GM12878 (cell line): ENCODE measurements around the gene KHDRBS2. TPM values are rescaled to one million over a fixed set of nuclear protein-coding genes. Genes with fewer than 3 reads are reported as not detected.

Experiments used
- ATAC-seq: fragments of 200-7000 bp; cut with Tn5 transposase; 3 replicates; pipeline ENCODE4 v1.9.1; 2020; ENCODE audit warnings: mild to moderate bottlenecking, moderate library complexity
- BruUV-seq: library from RNA; stranded (reverse); fragments of 400-500 nt; replicated peaks from 2 replicates; lab custom pipeline; 2021; lab: Mats Ljungman, UMichigan
- CTCF ChIA-PET: fragments of 300-600 bp; sonication (Branson Sonifier 250); formaldehyde crosslinking; extraction: SDS; loops from one replicate; lab custom pipeline; 2021; ENCODE audit warnings: inconsistent platforms; lab: Yijun Ruan, JAX
- POLR2A ChIA-PET: fragments of 350-600 bp; formaldehyde crosslinking; extraction: SDS; loops from one replicate; lab custom pipeline; 2021; ENCODE audit warnings: inconsistent platforms; lab: Charles Lee
- RAD21 ChIA-PET: fragments of 300-600 bp; sonication (Branson Sonifier 250); formaldehyde crosslinking; loops from one replicate; lab custom pipeline; 2023; ENCODE audit warnings: antibody characterized with exemption; ENCODE audit not compliant: unreplicated experiment; lab: Charles Lee
- SMC1A ChIA-PET: fragments of 300-600 bp; sonication (Branson Sonifier 250); formaldehyde crosslinking; loops from one replicate; lab custom pipeline; 2023; ENCODE audit not compliant: unreplicated experiment, uncharacterized antibody; lab: Charles Lee
- DNase-seq: peaks from one replicate; pipeline ENCODE4 v3.0.0-alpha.2; 2011; ENCODE audit warnings: low read depth, low spot score
- FAIRE-seq: peaks from 3 replicates; lab custom pipeline; 2011; peaks lifted over from hg19 to GRCh38; lab: Jason Lieb, UNC
- H2AFZ ChIP-seq: 2 replicates; pipeline ENCODE4 v1.6.0; 2011; ENCODE audit warnings: low read depth, low read length, control low read depth; ENCODE audit not compliant: control insufficient read depth
- H3K27ac ChIP-seq: 2 replicates; pipeline ENCODE4 v1.5.1; 2011; ENCODE audit warnings: control low read depth; ENCODE audit not compliant: control insufficient read depth, insufficient read depth
- H3K27me3 ChIP-seq, 2 experiments: replicated peaks in 1 of 2; 2 replicates each; pipeline versions ENCODE4 v1.6.0 to v1.6.1; 2011; ENCODE audit warnings: low read length in 1 of 2; ENCODE audit not compliant: control insufficient read depth in 2 of 2, insufficient read depth in 2 of 2
- H3K36me3 ChIP-seq, 2 experiments: 2 replicates each; pipeline ENCODE4 v1.5.1; 2011; ENCODE audit warnings: low read length in 1 of 2; ENCODE audit not compliant: control insufficient read depth in 2 of 2, insufficient read depth in 2 of 2
- H3K4me1 ChIP-seq: 2 replicates; pipeline ENCODE4 v1.6.1; 2011; ENCODE audit warnings: mild to moderate bottlenecking, low read length, moderate library complexity, mixed read lengths; ENCODE audit not compliant: control insufficient read depth, insufficient read depth
- H3K4me2 ChIP-seq: 2 replicates; pipeline ENCODE4 v1.6.0; 2011; ENCODE audit warnings: control low read depth; ENCODE audit not compliant: control insufficient read depth, insufficient read depth
- H3K4me3 ChIP-seq: fragments of 200-600 bp; sonication (generic); 2 replicates; pipeline ENCODE4 v1.5.1; 2016
- H3K79me2 ChIP-seq: 2 replicates; pipeline ENCODE4 v1.6.0; 2011; ENCODE audit warnings: low read length; ENCODE audit not compliant: control insufficient read depth, insufficient read depth
- H3K9ac ChIP-seq: 2 replicates; pipeline ENCODE4 v1.8.0; 2011; ENCODE audit warnings: low read length, control low read depth, mixed read lengths; ENCODE audit not compliant: control insufficient read depth, insufficient read depth
- H3K9me3 ChIP-seq: replicated peaks from 3 replicates; pipeline ENCODE4 v1.5.1; 2011; ENCODE audit warnings: mild to moderate bottlenecking, low read length; ENCODE audit not compliant: control insufficient read depth, insufficient read depth
- H4K20me1 ChIP-seq: 2 replicates; pipeline ENCODE4 v1.6.0; 2011; ENCODE audit not compliant: control insufficient read depth, insufficient read depth
- ATF7 ChIP-seq: fragments of 450-650 bp; IDR thresholded peaks from 2 replicates; pipeline ENCODE4 v1.6.1; 2016; ENCODE audit warnings: low read depth, mild to moderate bottlenecking
- CUX1 ChIP-seq: IDR thresholded peaks from 2 replicates; pipeline ENCODE4 v1.6.1; 2012; ENCODE audit warnings: improper control_type of control experiment, low read depth, low read length; ENCODE audit not compliant: insufficient replicate concordance
- EP300 ChIP-seq, 2 experiments: fragments of 150-350 bp in 1 of 2; IDR thresholded peaks; 2 replicates each; pipeline ENCODE4 v1.6.1; 2011 to 2012; ENCODE audit warnings: low read depth in 2 of 2, low read length in 2 of 2, borderline replicate concordance in 1 of 2, improper control_type of control experiment in 1 of 2, inconsistent platforms in 1 of 2; ENCODE audit not compliant: control insufficient read depth in 1 of 2
- ESRRA ChIP-seq: IDR thresholded peaks from 2 replicates; pipeline ENCODE4 v1.6.1; 2012; ENCODE audit warnings: mild to moderate bottlenecking, low read length, improper control_type of control experiment
- ETV6 ChIP-seq, 2 experiments: fragments of 450-650 bp in 1 of 2; IDR thresholded peaks in 1 of 2; conservative IDR thresholded peaks in 1 of 2; 2 replicates each; pipeline ENCODE4 v1.6.1; 2014; ENCODE audit warnings: antibody characterized with exemption in 1 of 2, borderline replicate concordance in 1 of 2, low read depth in 1 of 2, mild to moderate bottlenecking in 1 of 2, moderate library complexity in 1 of 2
- NFYB ChIP-seq: IDR thresholded peaks from 2 replicates; pipeline ENCODE4 v1.6.1; 2011; ENCODE audit warnings: low read depth, mild to moderate bottlenecking, low read length, improper control_type of control experiment, moderate library complexity; ENCODE audit not compliant: insufficient read depth
- RAD21 ChIP-seq: IDR thresholded peaks from 2 replicates; pipeline ENCODE4 v1.6.1; 2011; ENCODE audit warnings: mild to moderate bottlenecking, low read depth, low read length, moderate library complexity; ENCODE audit not compliant: insufficient read depth
- RB1 ChIP-seq: fragments of 450-650 bp; formaldehyde crosslinking; IDR thresholded peaks from 2 replicates; pipeline ENCODE4 v1.6.1; 2017; ENCODE audit warnings: mild to moderate bottlenecking, borderline replicate concordance
- TAF1 ChIP-seq: IDR thresholded peaks from 2 replicates; pipeline ENCODE4 v1.6.1; 2011; ENCODE audit warnings: mild to moderate bottlenecking, low read depth, low read length, borderline replicate concordance
- ZNF622 ChIP-seq: fragments of 450-650 bp; IDR thresholded peaks from 2 replicates; pipeline ENCODE4 v1.6.1; 2017; ENCODE audit warnings: mild to moderate bottlenecking, inconsistent platforms
- WGBS: methylation state at CpG from one replicate; pipeline ENCODE4 v1.1.6; 2016; ENCODE audit warnings: low lambda C conversion rate; ENCODE audit not compliant: insufficient replicate concordance, insufficient coverage; ENCODE audit errors: missing lambda C conversion rate; 5-methylcytosine and 5-hydroxymethylcytosine counted together
- in situ Hi-C: fragments of 300-500 bp; cut with MboI; formaldehyde crosslinking; loops from 9 replicates; pipeline ENCODE4 v1.14.3; 2018; ENCODE audit warnings: mixed read lengths
- intact Hi-C: fragments of 100-400 bp; cut with micrococcal nuclease; formaldehyde crosslinking; loops from one replicate; pipeline ENCODE4 v1.14.2; 2022; ENCODE audit not compliant: unreplicated experiment
- polyA plus RNA-seq, 11 experiments: library from polyadenylated mRNA; depleted of rRNA in 4 of 11; unstranded in 6 of 11; stranded (reverse) in 5 of 11; fragments of >200 nt; fragmentation: Nextera tagmentation in 4 of 11; fragmentation: Illumina TruSeq in 1 of 11; extraction: Ambion mirVana in 4 of 11; extraction: Trizol in 1 of 11; gene quantifications; 1 replicate in 1 of 11; 2 replicates in 10 of 11; pipeline versions ENCODE4 v1.2.1 to v1.2.3, GENCODE V29; 2011 to 2016; ENCODE audit warnings: inconsistent platforms in 2 of 11, missing spikeins in 2 of 11, low read depth in 1 of 11
- total RNA-seq, 4 experiments: library from RNA; depleted of rRNA in 3 of 4; stranded (reverse); fragments of >200 nt in 3 of 4; fragmentation: Illumina TruSeq in 1 of 4; extraction: Trizol in 1 of 4; gene quantifications; 2 replicates each; pipeline versions ENCODE4 v1.2.1 to v1.2.3, GENCODE V29; 2013 to 2021

The KHDRBS2 gene
- total and polyA plus RNA-seq, 10 of the 15 experiments (the other 5 are each of a cell fraction or from before 2014, with no cell fraction given) = 0.11 to 0.56 TPM; not detected in 8

- ATAC-seq (no peak), FAIRE-seq (no peak), DNase-seq (no peak)
- WGBS = 29% methylated on average over 2 of the region's 2 CpGs
- ChIA-PET CTCF (no interaction called here), POLR2A (no interaction called here), SMC1A (no interaction called here), RAD21 (no interaction called here)
- BruUV-seq = no TSS peak
- Histone ChIP-seq H3K79me2 (no peaks in the 10 kb centered on the region), H3K4me1 (no peaks in the 10 kb centered on the region), H3K36me3 (no peaks in the 10 kb centered on the region), H3K27me3 (no peaks in the 10 kb centered on the region), H3K4me2 (no peak overlapping the region), H3K9ac (no peak overlapping the region), H3K27ac (no peak overlapping the region), H3K9me3 (no peaks in the 10 kb centered on the region), H3K4me3 (no peak overlapping the region), H4K20me1 (no peaks in the 10 kb centered on the region), H2AFZ (no peak overlapping the region)
- in situ Hi-C loops (no loop called here), intact Hi-C loops (no loop called here)
- TF ChIP-seq ATF7 (no peak), RB1 (no peak), NFYB (no peak), ZNF622 (no peak), EP300 (IDR thresholded peaks at IDR 0.05; ENCODE audit: borderline replicate concordance in 1 of 2, control insufficient read depth in 1 of 2, low read depth in 2 of 2, low read length in 2 of 2) (no peak), TAF1 (no peak), RAD21 (no peak), CUX1 (no peak), ESRRA (no peak), ETV6 (conservative IDR thresholded peaks at IDR 0.05 in 1 of 2, IDR thresholded peaks at IDR 0.05 in 1 of 2; ENCODE audit: borderline replicate concordance in 1 of 2, low read depth in 1 of 2) (no peak)
Observed at GRCh38 chr6:61675734-61676133, 610.3 kb downstream of the KHDRBS2 start.
